GM18505 (cell line): ENCODE measurements around the gene SUCLG2.

Experiments
- ATAC-seq: cut with Tn5 transposase; IDR thresholded peaks from one replicate; pipeline ENCODE4 v1.9.1; 2021; ENCODE audit not compliant: unreplicated experiment
- POLR2A ChIP-seq: IDR thresholded peaks from 4 replicates; pipeline ENCODE4 v1.6.1; 2011; ENCODE audit warnings: borderline replicate concordance; ENCODE audit not compliant: insufficient read depth, insufficient read length; ENCODE audit errors: extremely low read depth

The SUCLG2 gene

DNA sequence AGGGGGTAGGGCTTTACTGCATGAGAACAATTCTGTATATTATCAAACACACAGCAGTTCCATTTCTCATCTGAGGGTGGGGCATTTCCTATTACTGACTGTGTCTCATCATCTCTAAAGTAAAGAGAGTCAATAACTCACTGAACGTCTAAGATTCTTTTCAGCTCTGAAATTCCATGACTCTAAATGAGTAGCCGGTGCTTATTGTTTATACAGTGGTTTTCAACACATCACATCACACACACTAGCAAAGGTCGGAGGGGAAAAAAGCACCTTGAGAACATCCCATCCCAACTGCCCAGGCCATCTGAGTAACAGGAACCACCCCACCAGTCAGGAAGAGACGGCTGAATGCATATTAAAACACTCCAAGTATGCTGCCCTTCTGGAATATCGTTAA is 196.0 kb downstream of the SUCLG2 start:
- no peak for ATAC-seq
- TF ChIP-seq POLR2A: no peak

DNA sequence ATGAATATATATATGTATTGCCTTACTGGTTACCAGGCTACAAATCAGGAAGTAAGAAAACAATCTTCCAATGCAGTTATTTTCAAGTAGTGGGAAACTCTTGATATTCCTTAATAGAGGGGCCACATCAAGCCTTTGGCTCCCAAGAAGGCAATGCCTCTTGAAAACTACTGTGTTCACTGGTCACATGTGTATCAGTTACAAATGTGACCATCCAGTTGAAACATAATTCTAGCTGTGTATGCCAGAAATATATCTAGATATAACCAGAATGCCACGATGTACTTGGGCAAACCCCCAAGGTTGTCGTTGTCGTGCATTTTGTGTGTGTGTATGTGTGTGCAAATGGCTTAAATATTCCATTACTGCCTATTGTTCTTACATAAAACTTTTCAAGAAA is 200.8 kb downstream of the SUCLG2 start:
- ATAC-seq: no peak
- TF ChIP-seq POLR2A: no peak

DNA sequence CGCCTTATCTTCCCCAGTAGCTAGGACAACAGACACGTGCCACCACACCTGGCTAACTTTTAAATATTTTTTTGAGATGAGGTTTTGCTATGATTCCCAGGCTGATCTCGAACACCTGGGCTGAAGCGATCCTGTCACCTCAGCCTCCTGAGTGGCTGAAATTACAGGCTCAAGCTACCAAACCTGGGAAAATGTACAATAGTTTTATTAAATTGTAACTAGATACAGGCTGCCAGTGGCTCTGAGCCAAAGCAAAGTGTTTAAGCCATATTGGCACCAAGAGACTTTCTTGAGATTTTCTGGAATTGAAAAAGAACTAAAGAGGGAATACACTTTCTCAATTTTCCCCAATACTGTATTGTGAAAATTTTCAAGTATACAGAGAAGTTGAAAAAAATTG is 204.3 kb downstream of the SUCLG2 start:
- ATAC-seq: no peak
- TF ChIP-seq POLR2A: no peak

DNA sequence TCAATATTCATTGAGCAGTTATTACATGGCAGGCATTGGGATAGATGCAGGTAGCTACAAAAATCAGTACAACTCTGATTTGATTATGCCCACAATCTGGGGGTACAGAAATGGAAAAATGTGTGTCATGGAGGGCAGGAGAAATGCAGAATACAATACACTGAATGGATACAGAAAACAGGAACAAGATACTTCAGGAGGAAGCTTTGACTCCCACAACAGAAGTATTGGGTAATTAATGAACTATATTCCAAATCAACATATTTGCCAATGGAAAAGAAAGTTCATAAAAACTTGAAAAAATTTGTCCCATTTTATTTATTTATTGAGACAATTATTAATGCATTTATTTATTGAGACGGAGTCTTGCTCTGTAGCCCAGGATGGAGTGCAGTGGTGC is 207.0 kb downstream of the SUCLG2 start:
- no peak for TF ChIP-seq POLR2A
- no peak for ATAC-seq

DNA sequence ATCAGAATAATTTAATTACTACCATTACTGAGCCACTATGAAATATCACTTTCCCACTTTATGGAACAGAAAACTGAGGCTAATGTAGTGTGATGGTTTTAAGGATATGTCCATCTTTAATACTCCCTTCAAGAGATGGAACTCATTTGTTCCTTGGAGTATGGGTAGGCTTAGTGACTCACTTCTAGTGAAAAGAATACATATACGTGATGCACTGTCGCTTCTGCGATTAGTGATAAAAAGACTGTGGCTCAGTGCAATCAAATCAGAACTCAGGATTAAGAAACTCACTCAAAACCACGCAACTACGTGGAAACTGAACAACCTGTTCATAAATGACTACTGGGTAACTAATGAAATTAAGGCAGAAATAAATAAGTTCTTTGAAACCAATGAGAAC is 216.6 kb downstream of the SUCLG2 start:
- no peak for ATAC-seq
- no peak for TF ChIP-seq POLR2A

DNA sequence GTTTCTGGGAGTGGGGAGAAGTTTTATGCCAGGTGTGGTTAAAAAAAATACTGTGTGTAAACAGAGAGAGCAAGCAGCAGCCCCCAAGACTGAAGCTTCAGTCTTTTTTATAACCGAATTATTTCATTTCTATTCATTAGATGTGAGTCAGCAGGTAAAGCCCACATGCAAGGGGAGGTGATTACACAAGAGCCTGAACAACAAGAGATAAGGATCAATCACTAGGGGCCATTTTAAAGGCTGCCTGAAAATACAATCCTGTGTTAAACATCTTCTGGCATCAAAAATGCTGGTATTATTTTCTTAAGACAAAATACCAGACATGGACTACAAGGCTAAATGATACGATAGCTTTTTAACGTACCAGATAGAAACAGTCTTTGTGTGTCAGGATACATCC is 217.3 kb downstream of the SUCLG2 start:
- no peak for TF ChIP-seq POLR2A
- ATAC-seq: no peak

DNA sequence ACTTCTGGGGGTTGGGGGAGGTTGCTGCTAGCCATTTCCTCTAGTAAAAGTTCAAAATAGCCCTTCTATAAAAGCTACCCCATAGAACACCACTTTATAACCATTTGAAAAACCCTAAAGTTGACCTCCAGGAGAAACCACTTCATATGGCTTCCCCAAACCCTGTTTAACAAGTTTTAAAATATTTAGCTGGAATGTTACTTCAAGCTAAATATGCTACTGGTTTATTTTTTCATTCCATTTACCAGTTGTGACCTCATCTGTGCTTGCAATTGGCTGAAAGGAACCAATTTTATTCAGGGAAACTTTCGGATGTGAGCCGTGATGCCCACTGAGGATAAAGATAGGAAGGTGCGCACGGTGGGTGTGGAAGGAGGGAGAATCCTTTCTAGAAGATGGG is 221.3 kb downstream of the SUCLG2 start:
- no peak for ATAC-seq
- TF ChIP-seq POLR2A: no peak

DNA sequence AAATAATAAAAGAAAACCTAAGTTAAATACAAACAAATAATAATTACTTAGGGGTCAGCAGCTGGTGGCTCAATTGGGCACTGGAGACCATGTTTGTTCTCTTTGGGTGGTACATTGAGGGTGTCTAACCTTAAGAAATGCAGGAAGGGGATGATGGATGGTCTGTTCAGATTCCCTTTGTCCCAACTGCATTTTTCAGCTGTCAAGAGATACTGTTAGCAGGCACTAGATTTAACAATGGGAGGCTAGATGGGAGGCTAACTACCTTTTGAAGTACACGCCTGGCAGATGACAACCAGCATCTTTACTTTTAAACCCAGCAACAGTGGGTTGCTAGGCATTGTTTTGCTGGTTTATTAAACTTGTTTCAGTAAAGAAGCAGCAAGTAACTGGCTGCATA is 222.5 kb downstream of the SUCLG2 start:
- ATAC-seq: no peak
- TF ChIP-seq POLR2A: no peak

DNA sequence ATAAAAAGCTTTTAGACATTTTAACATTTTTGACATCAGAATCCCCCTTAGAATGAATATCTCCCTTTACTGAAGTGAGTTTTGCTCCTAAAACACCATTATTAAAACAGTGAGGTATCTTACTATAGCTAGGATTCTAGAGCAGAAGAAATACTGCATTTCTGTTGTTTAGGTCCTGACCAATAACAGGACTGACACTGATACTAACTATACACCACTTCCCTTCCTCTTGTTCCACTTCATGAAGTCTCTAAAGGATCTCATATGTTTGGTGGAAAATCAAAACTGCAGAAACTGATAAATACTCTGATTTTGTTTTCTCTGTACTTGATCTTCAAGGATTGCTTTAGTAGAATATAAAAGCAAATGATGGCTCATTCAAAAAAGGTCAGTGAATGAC is 230.7 kb downstream of the SUCLG2 start:
- ATAC-seq: no peak
- TF ChIP-seq POLR2A: no peak

DNA sequence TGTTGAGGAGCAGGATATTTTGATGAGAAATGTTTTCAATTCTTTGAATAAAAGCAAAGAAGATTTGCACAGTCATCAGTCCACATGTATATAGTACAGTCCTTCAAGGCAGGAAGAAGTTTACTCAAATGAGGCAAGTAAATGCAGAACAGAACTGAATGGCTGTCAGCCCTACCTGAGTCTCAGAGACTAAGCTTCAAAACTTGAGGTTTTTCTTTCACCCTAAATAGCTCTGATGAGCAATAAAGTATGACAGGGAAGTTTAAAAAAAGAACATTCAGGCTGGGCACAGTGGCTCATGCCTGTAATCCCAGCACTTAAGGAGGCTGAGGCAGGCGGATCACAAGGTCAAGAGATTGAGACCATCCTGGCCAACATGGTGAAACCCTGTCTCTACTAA is 232.5 kb downstream of the SUCLG2 start:
- ATAC-seq: no peak
- TF ChIP-seq POLR2A: no peak

DNA sequence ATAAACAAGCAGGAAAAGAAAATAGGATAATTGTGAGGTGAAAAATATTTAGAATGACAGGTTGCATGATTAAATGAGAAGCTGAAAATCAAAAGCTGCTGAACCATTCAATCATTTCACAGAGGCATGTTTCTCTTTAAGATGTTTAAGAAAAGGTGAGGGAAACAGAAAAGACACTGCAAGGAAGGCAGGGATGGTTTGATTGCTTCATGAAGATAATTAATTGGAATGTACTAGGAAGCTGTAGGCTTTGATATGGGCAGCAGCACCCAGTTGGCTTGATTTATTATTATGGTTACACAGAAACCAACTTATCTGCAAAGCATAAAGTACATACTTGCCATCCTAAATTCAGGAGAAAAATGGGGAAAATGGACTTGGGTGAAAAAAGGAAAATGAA is 234.6 kb downstream of the SUCLG2 start:
- ATAC-seq: no peak
- TF ChIP-seq POLR2A: no peak

DNA sequence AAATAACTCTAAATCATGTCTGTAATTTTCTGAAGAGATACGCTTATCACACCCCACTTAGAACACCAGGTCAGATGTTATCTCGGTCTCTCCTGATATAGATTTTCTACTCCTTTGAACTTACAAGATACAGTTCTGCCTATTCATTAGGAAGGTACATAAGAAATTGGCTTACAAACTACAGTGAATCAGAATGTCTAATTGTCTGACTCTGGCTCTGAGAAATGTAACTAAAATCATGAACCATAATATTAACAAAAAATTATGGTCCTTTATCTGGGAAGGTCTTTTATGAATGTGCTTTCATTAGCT is 235.2 kb downstream of the SUCLG2 start:
- TF ChIP-seq POLR2A: no peak
- ATAC-seq: no peak

DNA sequence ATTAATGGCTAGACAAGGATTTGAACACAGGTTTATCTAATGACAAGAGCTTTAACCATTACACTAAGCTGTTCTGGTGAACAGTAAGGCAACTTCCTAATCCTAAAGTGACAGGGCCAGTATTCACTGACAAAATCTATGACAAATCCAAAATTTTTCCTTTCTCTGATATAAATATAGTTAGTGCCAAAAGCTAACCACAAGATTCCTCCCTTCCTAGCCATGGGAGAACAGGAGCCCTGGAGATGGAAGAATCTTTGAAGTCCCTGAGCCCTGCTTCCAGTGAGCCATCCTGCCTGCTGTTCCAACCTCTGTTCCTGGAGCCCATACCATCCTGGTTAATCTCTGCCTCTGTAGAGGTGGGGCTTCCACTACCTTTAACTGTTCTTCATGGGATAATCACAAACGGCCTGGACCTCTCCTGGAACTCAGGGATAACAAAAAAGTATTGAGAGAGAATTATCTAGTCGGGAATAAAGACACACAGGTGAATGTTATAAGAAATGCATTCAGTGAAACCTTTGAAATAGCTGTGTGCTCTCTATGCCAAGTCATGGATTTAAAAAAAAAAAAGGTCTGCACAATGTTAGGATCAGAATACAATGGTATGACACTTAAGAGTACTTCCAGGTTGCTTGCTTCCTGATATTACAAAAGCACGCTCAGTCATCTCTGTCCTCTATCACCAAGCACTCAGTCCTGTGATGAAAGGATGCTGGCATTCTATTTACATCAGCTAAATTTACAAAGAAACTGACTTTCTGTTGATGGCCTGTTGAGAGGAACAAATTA is 235.8 kb downstream of the SUCLG2 start:
- no peak for TF ChIP-seq POLR2A
- no peak for ATAC-seq

DNA sequence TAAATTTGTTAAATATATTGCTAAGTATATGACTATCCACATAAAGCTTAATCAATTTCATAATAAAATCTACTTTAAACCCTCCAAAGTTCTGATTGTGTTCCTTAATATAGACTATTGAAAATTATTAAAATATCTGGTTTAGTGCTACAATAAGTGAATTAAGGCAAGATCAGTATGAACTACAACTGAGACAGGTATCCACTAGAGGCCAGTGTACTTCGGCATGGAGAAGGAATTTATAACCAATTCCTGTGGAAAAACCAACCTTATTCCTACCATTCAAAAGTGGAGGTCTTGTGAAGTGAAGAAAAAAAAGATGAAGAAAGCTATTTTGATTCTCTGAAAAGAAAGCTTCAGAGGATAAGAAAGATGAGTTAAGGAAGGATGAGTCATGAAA is 237.7 kb downstream of the SUCLG2 start:
- no peak for TF ChIP-seq POLR2A
- no peak for ATAC-seq

DNA sequence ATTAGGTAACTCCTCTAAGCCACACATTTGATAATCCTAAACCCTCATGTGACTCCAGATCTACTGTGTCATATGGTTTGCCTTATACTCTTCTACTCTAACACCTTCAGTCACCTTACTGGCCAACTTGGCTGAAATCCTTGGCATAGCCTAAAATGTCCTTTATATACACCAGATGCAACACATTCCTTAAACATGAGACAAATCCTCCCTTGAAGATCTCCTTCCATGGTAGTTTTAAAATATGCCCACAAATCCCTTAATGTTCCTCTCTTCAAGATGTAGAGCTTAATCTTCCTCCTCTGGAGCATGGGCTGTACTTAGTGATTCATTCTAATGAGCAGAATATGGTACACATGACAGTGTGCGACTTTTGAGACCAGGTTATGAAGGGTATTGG is 238.9 kb downstream of the SUCLG2 start:
- TF ChIP-seq POLR2A: no peak
- ATAC-seq: no peak
